GM21447 (cell line): ENCODE data around the gene NFASC.

Source experiments
- ATAC-seq: cut with Tn5 transposase; IDR thresholded peaks from one replicate; pipeline ENCODE4 v1.9.1; 2021; ENCODE audit not compliant: unreplicated experiment

Gene NFASC

GRCh38 chr1:205002705-205003104 is 132.0 kb downstream of the NFASC start:
- no peak for ATAC-seq

GRCh38 chr1:205003358-205004131 is 132.9 kb downstream of the NFASC start:
- ATAC-seq = no peak

GRCh38 chr1:205004351-205004750 is 133.7 kb downstream of the NFASC start:
- no peak for ATAC-seq

- ATAC-seq = no peak
Measured at GRCh38 chr1:205008896-205009295, 138.2 kb downstream of the NFASC start.

- ATAC-seq = no peak
Measured at GRCh38 chr1:205009670-205010069, 139.0 kb downstream of the NFASC start.

- no peak for ATAC-seq
Measured at GRCh38 chr1:205012391-205013140, 141.9 kb downstream of the NFASC start.

- ATAC-seq = no peak
Measured at GRCh38 chr1:205013683-205014367, 143.2 kb downstream of the NFASC start.

GRCh38 chr1:205014783-205015182 is 144.1 kb downstream of the NFASC start:
- no peak for ATAC-seq

- ATAC-seq = no peak
Measured at GRCh38 chr1:205015241-205015640, 144.6 kb downstream of the NFASC start.

GRCh38 chr1:205016075-205016474 is 145.4 kb downstream of the NFASC start:
- no peak for ATAC-seq

- ATAC-seq = no peak
Measured at GRCh38 chr1:205016584-205016983, 145.9 kb downstream of the NFASC start.

- ATAC-seq = no peak
Measured at GRCh38 chr1:205017001-205017400, 146.3 kb downstream of the NFASC start.

GRCh38 chr1:205017766-205018165 is 147.1 kb downstream of the NFASC start:
- no peak for ATAC-seq

GRCh38 chr1:205018381-205018780 is 147.7 kb downstream of the NFASC start:
- ATAC-seq = no peak

GRCh38 chr1:205020466-205020865 is 149.8 kb downstream of the NFASC start:
- no peak for ATAC-seq

GRCh38 chr1:205024679-205025078 is 154.0 kb downstream of the NFASC start:
- no peak for ATAC-seq

GRCh38 chr1:205025239-205025638 is 154.6 kb downstream of the NFASC start:
- ATAC-seq = no peak

GRCh38 chr1:205026181-205026580 is 155.5 kb downstream of the NFASC start:
- no peak for ATAC-seq

GRCh38 chr1:205028390-205028789 is 157.7 kb downstream of the NFASC start:
- ATAC-seq = no peak

- no peak for ATAC-seq
Measured at GRCh38 chr1:205028924-205029323, 158.3 kb downstream of the NFASC start.

- no peak for ATAC-seq
Measured at GRCh38 chr1:205030241-205030640, 159.6 kb downstream of the NFASC start.

GRCh38 chr1:205030896-205031295 is 160.2 kb downstream of the NFASC start:
- no peak for ATAC-seq
